ENCODE data around the gene TSFM.
"Not testable (repeated sequence)": the region's sequence is repeated elsewhere in the genome, so short reads cannot be mapped to it uniquely, and the experiment has no call there.

TSFM gene

DNA sequence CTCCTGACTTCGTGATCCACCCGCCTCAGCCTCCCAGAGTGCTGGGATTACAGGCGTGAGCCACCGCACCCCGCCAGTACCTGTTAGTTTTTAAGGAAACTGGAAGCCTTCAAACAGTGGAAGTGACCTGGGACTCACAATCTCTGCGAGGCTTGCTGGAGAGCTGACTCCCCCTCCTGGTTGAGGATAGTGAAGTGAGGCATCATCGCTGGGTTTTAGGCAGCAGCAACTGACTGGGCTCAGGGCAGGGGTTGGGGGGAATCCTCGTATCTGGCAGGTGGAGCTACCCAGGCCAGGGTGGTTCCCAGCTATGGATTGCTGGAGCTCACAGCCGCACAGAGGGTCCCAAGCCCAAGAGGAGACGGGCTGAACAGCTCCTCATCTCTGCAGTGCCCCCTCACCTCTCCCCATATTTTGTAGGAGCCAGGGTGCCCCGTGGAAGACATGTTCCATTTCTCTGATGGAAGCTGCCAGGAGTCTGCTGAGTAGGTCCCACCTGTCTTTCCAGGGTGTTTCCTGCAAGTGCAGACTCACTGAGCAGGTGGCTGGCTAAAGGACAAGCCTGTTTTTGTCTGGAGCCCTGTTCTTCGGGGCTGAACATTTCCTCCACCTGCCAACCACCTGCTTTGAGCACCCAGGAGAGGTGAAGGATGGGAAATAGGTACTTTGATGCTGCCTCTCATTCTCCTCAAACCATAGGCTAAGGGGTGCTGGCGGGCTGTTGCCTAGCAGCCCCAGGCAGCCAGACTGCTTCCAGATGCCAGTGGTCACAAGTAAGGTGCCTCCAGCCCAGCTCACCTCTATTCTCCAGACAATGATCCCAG is 32.8 kb downstream of the TSFM start:
- no peak for DNase-seq (ENCODE audit: low read depth in 2 of 2)

DNA sequence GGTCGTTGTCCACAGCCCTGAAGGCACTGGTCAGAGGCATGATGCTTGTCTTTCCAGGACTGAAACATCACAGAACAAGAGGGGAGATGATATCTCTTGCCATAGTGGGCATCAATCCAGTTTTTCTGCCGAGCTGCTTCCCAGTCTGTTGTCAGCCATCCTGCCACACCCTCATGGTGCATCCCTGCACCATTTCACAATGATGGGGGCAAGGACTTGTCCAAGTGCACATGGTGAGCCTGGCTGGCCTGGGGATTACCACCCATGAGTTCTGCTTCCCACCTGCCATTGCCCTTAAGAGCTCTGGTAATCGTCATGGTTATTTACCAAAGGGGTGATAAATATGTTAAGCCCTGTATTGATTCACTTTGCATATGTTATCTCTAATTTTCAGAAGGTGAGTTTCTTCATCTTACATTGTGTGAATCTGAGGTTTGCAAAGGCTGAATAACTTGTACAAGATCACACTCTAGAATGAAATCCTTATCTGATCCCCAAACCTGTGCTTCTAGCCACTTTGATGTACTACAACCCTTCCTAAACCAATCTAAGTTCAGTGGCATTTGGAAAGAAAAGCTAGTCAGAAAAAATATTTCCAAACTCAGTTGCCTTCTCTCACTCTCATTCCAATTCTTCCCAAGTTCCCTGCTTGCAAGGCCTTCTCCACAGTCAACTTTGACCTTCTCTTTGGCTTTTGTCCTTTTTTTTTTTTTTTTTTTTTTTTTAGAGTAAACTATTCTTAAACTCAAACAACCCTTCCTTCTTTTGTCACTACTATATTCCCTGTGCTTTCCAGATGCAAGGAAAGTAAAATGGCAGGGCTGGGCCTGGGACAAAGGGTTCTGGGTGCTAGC is 33.6 kb downstream of the TSFM start:
- no peak for DNase-seq (ENCODE audit: low read depth in 2 of 2)

DNA sequence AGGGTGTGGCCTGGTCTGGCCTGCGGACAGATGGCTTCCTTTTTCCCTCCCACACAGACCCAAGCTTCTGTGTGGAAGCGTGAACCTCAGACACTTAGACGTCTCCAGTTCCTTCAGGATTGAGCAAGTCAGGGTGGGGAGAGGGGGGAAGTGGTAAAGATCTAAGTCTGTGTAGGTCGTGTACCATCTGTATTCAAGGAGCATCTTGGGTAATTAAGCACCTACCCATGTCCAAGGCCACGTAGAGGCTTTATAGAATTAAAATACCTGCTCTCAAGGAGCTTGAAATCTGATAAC is 34.2 kb downstream of the TSFM start:
- DNase-seq (ENCODE audit: low read depth in 2 of 2) = no peak

DNA sequence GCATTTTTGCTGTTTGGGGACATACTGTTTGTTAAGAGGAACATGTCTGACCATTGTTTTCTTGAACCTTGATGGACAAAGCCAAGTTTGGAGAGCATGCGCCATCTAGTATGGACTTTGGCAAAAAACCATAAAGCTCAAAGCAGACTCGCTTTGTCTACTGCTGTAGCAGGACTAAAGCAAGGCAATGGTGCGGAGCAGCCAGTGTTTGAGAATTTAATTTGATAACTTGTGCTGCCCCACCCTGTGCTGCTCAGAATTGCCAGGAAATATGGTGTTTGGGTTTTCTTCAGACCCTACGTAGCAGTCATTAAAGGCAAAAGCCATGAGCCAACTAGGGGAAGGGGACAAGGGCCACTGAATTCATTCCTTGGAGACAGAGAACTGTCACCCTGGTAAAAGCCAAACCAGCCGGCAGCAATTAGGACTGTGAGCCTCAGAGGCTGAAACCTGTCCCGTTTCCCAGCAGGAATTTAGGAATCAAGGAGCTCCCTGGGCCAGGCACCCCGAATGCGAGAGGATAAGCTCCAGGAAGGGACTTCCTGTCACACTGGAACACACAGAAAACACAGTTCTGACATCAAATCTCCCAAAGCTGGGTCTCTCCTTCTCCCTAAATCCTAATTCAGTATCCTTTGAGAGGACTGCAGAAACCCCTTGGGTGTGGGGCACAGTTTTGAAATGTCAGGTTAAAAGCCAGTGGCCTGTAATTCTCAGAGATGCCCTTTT is 34.8 kb downstream of the TSFM start:
- no peak for DNase-seq (ENCODE audit: low read depth in 2 of 2)

DNA sequence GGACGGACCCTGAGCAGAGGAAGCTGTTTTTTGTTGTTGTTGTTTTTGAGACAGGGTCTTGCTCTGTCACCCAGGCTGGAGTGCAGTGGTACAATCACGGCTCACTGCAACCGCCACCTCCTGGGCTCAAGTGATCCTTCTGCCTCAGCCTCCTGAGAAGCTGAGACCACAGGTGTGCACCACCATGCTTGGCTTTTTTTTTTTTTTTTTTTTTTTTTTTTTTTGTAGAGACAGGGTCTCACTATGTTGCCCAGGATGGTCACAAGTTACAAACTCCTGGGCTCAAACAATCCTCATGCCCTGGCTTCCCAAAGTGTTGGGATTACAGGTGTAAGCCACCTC is 35.4 kb downstream of the TSFM start:
- DNase-seq (ENCODE audit: low read depth in 2 of 2) = not testable (repeated sequence)

DNA sequence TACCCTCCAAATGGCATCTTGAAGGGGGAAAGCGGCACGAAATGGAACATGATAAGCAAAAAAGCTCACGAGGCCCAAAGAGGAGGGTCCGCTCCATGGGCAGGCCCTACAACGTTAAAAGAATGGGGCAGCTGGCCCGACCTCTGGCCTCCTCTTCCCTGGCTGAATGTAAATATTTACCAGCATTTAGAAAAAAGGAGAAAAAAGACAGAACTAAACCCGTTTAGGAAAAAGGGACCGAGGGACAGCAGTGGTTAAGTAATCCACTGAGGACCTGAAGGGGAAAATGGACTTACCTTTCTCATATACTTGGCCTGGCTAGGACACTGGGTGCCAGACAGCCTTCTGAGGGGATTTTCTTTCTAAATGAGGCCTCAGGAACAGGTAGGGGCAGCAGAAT is 37.5 kb downstream of the TSFM start:
- DNase-seq (ENCODE audit: low read depth in 2 of 2) = not testable (repeated sequence)

DNA sequence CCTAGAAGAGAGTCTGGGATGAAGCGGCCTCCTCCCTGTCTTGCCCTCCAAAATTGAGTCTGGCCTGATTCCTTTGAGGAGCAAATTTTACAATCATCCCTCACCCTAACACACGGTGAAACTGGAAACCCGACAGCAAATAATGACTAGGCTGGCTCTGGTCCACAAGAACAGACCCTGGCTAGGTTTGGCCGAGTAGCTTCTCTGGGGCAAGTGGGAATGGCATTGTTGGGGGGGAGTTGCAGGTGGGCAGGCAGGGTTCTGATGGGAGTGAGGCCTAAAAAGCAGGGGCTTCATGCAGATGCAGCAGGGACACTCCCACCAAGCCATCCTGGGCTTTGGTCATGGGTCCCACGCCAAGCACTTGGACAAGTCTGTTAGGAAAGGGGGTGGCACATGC is 38.4 kb downstream of the TSFM start:
- not testable (repeated sequence) for DNase-seq (ENCODE audit: low read depth in 2 of 2)

DNA sequence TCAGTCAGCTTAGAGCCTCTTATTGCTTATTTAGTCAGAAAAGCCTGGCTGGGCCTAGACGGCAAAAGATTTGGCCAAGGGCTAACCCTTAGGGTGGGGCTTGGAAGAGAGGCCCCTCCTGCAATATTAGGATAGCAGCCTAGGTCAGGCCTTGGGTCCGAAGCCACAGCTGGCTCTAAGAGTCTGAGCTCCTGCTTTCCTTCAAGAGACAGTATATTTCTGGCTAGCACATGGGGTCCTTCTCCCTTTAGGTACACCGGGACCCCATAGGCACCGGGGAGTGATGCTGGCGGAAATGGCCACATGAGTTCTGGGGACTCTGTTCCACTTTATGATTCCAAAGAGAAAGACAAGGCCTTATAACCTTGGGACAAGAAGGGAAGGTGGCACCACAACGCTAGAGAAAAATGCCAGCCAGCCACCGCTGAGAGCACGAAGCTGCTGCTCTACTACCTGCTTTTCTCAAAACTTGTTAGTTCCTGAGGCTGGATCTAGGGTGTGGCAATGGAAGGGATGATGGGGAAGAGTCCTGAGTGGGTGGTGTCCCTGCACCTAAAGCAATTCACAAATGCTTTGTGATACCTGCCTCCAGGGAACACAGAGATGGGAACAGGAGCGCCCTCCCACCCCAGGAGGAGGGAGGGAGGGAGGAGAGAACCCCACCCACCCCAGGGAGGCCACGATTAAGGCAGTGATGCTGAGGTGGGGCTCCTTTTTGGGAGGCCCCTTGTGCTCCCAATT is 39.1 kb downstream of the TSFM start:
- DNase-seq (ENCODE audit: low read depth in 2 of 2) = no peak

DNA sequence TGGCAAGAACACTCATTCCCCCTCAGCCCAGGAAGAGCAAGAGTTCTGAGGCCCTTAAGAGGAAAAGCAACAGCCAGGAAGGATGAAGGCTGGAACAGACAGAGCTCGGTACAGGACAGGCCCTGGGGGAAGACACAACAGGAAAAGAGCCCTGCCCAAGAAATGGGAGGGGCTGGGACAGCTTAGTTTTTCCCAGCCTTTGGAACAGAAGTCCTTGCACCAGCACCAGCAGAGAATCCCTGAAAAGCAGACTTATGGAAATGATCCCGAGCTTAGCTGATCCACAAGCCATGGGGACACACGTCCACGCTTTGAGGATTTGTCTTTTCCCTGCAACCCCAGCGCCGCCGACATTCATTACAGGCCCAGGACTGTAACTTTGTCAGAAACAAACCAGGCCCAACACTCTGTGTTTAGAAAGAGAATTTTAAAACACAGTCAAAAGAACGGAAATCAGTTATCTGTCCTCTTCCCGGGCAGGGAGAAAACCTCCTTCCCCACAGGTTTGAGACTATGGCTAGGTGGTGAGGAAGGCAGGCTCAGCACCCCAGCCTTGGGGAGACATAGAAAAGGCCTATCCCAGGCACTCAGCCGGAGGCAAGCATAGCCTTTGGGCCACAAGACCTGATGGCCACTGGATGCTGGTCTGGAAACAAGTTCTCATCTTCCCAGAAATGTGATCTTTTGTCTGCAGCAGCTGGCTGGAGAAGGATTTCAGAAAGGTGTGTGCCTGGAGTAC is 40.0 kb downstream of the TSFM start:
- DNase-seq (ENCODE audit: low read depth in 2 of 2) = no peak

DNA sequence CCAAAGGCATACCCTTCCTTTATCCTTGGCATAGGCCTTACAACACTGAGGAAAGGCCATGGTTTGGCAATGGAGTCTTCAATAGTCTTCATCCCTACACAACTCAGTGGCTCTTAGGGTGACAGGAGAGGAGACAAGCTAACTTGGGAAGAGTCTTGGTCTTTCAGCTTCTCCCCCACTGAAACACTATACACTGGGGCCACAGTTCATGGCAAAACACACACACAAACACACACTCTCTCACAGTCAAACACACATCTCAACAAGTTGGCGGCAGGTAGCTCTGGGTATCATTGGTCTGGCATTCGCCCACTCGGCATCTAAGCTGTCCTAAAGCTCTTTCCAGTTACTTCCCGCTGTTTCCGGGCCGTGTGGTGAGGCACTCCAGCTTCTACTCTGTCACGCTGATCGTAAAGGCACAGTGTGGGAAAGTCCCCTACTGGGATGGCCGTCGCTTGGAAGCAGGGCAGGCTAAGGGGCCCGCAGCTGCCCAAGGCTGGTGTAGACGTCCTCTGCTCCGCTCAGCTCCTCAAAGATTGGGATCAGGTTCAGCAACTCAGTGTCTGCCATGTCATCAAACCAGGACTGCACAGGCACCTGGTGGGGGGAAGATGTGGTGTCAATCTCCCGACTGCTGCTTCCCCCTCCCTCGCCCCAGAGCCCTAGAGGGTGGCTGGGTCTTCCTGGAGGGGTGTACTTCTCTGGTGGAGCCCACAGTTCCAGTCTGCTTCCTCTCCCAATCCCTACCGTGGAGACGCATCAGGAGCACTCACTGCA is 40.7 kb downstream of the TSFM start:
- no peak for DNase-seq (ENCODE audit: low read depth in 2 of 2)

DNA sequence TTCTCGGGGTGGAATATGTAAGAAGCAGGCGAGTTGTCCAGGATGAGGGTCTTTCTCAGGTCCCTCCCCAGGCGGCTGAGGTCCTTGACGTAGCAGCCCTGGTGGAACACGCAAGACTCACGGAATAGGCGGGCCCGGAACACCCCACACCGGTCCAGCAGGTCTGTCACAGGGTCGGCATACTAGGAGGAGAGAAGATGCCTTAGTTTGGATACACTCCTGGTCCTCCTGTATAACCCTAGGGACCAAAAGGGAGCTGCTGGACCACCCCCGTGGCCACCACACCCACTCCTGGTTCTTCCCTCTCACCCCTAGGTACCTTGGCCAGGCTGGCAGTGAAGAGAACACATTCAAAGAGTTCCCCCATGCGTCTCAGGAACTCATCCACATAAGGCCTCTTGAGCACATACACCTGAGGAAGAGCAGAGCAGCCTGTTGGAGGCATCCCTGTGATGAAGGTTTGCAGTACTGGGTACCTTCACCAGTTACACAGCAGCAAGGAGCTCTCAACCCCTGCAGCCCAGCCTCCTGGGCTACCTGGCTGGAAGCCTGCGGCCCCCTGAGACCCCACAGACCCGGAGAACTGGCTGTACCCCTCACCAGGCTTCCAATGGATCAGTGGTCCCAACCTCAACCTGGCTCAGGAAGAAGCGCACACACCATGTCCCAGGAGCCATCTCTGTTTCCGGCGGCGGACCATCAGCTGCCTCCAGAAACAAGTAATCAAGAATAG is 41.5 kb downstream of the TSFM start:
- DNase-seq (ENCODE audit: low read depth in 2 of 2) = no peak

DNA sequence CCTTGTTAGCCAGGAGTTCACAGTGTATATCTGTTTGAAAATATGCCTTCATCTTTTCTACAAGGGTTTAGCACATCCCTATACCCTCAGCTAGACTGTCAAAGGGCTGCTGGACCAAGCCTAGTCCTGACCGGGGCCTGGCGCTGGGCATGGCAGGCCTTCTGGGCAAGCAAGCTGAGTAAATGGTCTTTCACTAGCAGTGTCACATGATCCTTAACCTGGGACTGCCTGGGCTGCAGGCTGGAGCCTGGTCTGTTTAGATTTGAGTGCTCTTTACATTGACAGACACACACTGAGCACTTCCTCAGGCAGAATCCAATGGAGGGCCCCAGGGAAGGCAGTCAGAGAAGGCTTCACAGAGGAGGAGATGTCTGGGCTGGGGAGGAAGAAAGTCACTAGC is 42.9 kb downstream of the TSFM start:
- DNase-seq (ENCODE audit: low read depth in 2 of 2) = no peak

DNA sequence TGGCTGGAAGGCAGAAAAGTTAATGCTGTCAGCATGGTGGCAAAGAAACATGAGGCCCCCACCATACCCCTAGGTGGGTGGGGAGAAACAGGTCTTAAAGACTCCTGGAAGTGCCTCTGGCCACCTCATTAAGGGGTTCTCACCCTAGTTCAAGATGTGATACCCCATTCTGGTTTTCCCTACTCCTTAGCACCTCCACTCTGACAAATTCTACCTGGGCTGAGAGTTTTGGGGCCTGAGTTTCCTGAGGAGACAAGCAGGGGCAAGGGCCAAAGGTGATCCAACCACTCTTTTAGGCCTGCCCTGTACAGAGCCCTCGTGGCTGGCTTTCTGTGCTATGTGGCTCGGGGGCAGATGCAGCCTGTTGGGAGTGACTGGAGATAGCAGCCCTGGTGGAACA is 43.8 kb downstream of the TSFM start:
- no peak for DNase-seq (ENCODE audit: low read depth in 2 of 2)

DNA sequence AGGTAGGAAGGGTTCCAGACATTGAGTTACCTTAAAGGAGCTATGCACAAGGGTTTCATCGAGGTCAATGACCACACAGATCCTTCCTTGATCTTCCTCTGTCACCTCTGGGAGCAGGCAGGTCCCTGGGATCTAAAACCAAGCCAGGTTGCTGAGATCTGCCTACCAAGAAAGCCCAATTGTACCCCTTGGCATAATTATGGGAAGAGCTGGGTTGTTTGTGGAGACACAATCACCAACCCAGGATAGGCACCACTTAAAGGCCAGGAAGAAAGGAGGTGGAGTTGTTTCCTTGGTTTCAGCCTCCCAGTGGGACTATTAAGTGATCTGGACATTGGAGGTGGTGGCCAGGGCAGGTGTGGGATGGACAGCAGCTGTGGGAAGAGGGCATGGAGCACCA is 44.4 kb downstream of the TSFM start:
- DNase-seq (ENCODE audit: low read depth in 2 of 2) = no peak

DNA sequence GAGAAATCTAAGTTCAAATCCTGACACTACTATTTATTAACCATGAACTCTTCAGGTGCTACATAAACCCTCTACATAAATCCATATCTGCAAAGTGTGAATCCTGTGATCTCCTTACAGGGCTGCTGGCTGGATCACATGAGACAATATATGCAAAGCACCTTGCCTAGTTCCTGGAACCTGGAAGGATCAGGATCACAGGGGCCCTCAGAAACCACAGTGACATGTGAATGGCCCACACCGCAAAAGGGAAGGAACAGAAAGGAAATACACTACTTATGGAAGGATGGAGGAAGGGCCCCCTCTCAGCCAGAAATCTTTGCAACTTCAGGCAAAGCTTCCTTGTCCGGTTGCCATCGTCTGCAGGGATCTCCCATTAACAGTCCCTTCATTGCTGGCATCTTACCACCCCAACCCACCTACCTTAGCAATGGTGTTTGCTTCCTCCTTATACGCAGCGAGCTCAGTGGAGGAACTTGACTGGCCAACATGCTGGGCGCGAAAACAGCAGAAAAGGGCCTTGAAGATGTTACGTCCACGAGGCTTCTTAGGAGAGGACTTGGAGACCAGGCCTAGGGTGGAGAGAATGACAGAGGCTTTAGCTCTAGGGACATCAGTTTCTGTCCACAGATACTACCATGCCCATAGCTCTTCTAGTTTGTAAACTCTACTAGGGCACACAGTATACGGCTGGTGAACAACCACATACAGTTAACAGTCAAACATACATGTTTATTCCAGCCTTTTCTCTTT is 46.6 kb downstream of the TSFM start:
- no peak for DNase-seq (ENCODE audit: low read depth in 2 of 2)

DNA sequence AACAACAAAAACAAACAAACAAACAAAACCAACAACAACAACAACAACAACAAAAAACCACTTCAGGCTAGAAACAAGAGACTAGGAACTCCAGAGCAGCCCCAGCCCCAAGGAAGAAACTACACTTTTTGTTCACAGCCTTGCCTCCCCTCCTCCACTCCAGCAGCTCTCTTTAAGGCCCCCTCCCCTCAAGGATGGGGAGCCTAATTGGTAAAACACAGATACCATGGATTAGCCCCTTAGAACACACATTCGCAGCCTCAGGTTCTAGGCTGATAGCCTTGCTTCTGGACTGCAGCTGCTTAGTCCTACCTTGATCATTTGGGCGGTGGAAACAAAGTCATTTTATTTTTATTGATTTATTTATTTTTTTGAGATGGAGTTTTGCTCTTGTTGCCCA is 47.8 kb downstream of the TSFM start:
- no peak for DNase-seq (ENCODE audit: low read depth in 2 of 2)

DNA sequence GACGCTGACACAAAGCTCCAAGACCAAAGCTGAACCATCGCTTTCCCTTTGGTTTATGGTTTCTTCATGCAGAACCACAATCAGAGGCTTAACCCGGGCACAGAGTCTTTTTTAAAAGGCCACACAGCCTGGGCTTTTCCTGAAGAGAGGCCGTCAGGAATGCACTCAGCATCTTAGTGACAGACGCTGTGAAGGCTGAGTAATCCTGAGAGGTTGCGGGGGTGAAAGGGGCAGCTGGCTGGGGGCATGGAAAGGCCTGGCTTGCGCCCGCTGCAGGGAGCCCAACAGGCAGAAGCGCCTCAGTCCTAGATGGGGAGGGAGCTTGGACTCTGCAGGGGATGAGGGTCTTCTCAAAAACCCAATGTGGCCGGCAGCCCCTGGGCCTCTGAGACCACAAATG is 50.4 kb downstream of the TSFM start:
- DNase-seq (ENCODE audit: low read depth in 2 of 2) = no peak

DNA sequence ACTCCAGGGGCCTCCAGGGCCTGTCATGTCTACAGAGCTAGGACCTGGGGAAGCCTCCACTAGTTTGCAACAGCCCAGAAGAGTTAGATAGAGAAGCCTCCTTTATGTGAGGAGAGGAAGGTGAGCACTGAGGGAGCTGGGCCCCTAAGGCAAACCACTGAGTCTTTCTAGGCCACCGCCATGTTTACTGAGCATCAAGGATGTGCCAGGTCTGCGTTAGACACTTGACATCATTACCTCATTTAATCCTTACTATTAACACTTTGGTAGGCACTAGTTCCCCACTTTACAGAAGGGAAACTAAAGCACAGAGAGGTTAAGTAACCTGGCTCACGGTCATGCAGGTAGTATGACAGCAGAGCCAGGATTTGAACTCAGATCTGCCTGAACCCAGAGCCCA is 51.1 kb downstream of the TSFM start:
- no peak for DNase-seq (ENCODE audit: low read depth in 2 of 2)
